NCI-H1105 (cell line): ENCODE results near the gene TM7SF2.
A peak's percentile ranks its signal among the peaks of the same experiment; 100 is the strongest.

Source experiments
- DNase-seq: peaks from one replicate; lab custom pipeline; 2025; lab: John Stamatoyannopoulos, UW

TM7SF2 gene

GRCh38 chr11:65111744-65112545 is at the start of gene TM7SF2:
Gene TM7SF2, plus strand, starts transcription at chr11:65111872. Its CDS starts 144 bp downstream, at chr11:65112016.
- DNase-seq: peak; percentile 98

GRCh38 chr11:65063532-65063931 is 48.1 kb upstream of the TM7SF2 start:
- no peak for DNase-seq

GRCh38 chr11:65064847-65065240 is 46.8 kb upstream of the TM7SF2 start:
- DNase-seq: no peak

- no peak for DNase-seq
Observed at GRCh38 chr11:65065851-65066250, 45.8 kb upstream of the TM7SF2 start.

- DNase-seq: no peak
Observed at GRCh38 chr11:65066315-65066714, 45.4 kb upstream of the TM7SF2 start.

GRCh38 chr11:65066805-65067291 is 44.8 kb upstream of the TM7SF2 start:
- no peak for DNase-seq

GRCh38 chr11:65067446-65067845 is 44.2 kb upstream of the TM7SF2 start:
- no peak for DNase-seq

- DNase-seq: no peak
Observed at GRCh38 chr11:65069217-65069616, 42.5 kb upstream of the TM7SF2 start.

- no peak for DNase-seq
Observed at GRCh38 chr11:65071907-65072630, 39.6 kb upstream of the TM7SF2 start.

GRCh38 chr11:65072631-65072966 is 39.1 kb upstream of the TM7SF2 start:
- no peak for DNase-seq

GRCh38 chr11:65077451-65077850 is 34.2 kb upstream of the TM7SF2 start:
- no peak for DNase-seq

- DNase-seq: no peak
Observed at GRCh38 chr11:65078151-65078550, 33.5 kb upstream of the TM7SF2 start.

GRCh38 chr11:65078786-65079342 is 32.8 kb upstream of the TM7SF2 start:
- DNase-seq: no peak

- DNase-seq: no peak
Observed at GRCh38 chr11:65083134-65083833, 28.4 kb upstream of the TM7SF2 start.

- peak; percentile 96 for DNase-seq
Observed at GRCh38 chr11:65083834-65084597, 27.7 kb upstream of the TM7SF2 start, which contains the start of the genes CDCA5 and ZFPL1. Gene CDCA5, minus strand, starts transcription at chr11:65084040. Its CDS starts 62 bp downstream, at chr11:65083978. Gene ZFPL1, plus strand, starts transcription at chr11:65084222. Its CDS starts 477 bp downstream, at chr11:65084699.

- no peak for DNase-seq
Observed at GRCh38 chr11:65084598-65085375, 26.9 kb upstream of the TM7SF2 start.

GRCh38 chr11:65085446-65085845 is 26.2 kb upstream of the TM7SF2 start:
- no peak for DNase-seq

GRCh38 chr11:65086809-65087208 is 24.9 kb upstream of the TM7SF2 start:
- no peak for DNase-seq

- DNase-seq: no peak
Observed at GRCh38 chr11:65087216-65087615, 24.5 kb upstream of the TM7SF2 start.

GRCh38 chr11:65087827-65088226 is 23.8 kb upstream of the TM7SF2 start:
- no peak for DNase-seq

GRCh38 chr11:65089621-65090020 is 22.1 kb upstream of the TM7SF2 start:
- DNase-seq: no peak
